H4 (cell line): ENCODE data around the gene DMD. TPM values are rescaled to one million over a fixed set of nuclear protein-coding genes. Genes with fewer than 3 reads are reported as not detected.
"Not testable (repeated sequence)": the region's sequence is repeated elsewhere in the genome, so short reads cannot be mapped to it uniquely, and the experiment has no call there.

Experiments used
- DNase-seq: peaks from one replicate; pipeline ENCODE4 v3.0.0-alpha.2; 2015; ENCODE audit warnings: low spot score
- total RNA-seq: library from RNA; depleted of rRNA; stranded (reverse); fragments of >200 nt; shearing (Covaris generic); gene quantifications from 2 replicates; pipeline ENCODE4 v1.2.3, GENCODE V29; 2014

The DMD gene
- total RNA-seq, 1 experiment from 2014 or later: 13.3 TPM

DNA sequence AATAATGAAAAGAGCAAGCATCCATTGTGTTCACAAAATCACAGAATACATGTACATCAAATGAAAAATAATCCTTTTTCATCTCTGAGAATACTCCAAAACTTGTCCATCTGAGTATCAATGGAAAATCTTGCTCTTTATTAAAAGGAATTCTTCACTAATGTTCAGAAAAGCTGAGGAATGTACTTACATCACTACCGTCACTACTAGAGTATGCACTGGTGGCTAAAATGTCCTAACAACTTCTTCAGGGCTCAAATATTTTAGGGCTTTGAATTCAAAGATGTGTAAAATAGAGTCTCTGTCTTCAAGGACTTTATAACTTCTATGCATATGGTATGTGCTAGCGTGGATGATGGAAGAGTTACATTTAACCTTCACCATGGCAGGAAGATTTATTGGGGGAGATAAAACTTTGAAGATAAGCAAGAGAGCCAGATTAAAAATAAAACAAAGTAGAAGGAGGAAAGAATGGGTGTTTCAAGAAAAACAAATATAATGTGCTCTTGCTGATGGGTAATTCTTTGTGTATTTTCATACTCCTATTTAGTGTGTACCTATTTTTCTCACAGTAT is 55.1 kb downstream of the DMD start:
- no peak for DNase-seq

DNA sequence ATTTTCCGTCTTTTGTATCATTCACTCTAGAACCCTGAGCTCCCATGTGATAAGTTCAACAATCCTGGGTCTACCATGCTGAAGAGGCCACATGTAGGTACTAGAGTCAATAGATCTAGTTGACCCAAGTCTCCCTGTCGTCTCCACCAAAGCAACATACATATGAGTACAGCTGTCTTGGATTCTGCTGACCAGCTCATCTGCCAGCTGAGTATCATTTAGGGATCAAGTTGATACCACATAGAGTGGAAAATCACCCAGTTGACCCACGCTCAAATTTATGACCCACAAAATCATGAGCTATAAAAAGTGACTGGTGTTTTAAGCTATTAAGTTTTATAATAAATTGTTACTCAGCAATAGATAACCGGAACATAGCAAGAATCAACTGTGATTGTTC is 61.8 kb downstream of the DMD start:
- DNase-seq: no peak

DNA sequence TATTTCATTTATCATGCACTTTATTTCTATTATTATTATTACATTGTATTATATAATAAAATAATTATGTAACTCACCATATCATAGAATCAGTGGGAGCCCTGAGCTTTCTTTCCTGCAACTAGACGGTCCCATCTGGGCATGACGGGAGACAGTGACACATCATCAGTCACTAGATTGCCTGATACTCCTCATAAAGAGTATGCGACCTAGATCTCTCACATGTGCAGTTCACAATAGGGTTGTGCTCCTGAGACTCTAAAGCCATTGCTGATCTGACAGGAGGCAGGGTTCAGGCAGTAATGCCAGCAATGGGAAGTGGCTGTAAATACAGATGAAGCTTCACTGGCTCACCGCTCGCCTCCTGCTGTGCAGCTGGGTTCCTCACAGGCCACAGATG is 62.3 kb downstream of the DMD start:
- DNase-seq: no peak

DNA sequence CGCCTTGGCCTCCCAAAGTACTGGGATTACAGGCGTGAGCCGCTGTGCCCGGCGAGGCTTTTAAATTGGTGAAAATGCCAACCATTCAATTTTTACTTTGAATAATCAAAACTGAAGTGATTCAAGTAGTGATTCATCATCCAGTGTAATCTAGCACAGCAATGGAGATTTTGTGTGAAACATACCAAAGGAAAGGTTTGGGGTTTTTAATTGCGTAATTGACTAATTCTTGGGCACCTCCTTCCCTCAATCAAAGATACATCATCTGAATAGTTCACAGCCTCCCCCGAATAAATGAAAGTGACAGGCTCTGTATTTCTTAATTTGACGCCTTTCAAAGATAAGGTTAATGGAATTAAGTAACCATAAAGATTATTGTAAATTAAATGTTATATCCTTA is 69.0 kb downstream of the DMD start:
- DNase-seq: no peak

DNA sequence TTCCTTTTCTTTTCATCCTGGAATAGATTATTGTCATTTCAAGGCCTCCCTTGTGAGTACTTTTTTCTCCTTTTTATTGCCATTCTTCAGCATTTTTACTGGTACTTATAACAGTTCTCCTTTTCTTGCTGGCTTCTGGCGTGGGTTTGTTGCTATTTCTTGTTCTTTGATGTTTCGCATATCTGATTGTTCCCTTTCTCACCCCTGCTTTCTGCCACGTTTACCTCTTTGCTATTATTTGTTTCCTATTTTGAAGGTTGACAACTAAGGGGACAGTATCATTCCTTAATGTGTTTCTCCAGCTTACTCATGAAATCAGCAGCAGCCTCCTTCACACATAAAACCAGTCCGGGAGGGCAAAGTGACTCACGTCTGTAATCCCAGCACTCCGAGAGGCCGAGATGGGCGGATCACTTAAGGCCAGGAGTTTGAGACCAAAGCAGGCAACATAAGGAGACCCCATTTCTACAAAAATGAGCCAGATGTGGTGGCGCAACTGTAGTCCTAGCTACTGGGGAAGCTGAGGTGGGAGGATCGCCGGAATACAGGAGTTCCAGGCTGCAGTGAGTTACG is 72.6 kb downstream of the DMD start:
- DNase-seq: peak; percentile 52

DNA sequence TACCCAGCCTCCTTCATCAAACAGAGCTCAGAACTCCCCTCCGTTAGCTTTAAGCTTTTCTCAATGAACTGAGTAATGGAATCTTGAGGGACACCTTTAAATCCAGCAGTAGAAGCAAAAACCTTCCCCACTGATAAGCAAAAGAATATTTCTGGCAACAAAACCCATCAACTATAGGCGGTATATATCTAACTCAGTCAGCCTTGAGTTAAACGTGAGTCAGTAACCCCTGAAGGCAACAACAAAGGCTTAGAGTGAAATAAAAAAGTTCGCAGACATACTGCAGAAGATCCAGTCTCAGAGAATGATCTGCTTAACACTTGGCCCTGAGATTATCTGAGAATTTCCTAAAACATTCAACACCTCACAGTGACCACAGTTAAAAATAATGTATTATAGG is 77.2 kb downstream of the DMD start:
- DNase-seq: no peak

DNA sequence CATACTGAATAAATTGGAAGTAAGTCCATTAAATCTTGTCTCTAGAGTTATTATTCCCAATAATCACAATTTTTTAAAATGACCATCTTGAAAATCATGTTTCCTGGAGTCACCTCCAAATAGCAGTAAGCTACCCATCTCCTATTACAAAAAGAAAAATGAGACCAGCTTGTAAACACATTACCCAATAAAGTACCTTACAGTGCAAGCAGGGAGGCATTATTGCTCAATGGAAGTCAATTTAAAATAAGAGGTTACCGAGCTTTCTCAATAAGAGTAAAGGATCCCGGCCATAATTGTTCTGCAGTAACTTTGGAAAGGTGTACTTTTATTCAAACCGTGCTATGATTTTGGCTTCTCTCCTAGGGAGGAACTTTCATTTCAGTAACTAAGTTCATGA is 78.0 kb downstream of the DMD start:
- peak; percentile 5 for DNase-seq

DNA sequence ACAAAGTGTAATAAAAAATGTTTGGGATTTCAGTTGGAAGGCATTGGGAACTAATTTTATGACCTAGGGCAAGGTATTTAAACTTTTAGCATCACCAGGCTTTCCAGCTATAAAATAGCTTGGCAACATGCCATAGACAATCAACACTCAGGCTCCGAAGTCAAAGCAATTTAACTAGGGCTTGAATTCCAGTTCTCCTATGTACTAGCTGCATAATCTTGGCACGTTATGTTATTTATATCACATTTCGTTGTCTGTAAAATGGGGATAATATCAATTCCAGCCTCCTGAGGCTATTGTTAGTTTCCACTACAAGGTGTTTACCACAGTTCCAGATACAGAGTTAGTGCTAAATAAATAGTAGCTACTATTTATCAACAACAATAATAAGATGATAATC is 78.8 kb downstream of the DMD start:
- DNase-seq: no peak

DNA sequence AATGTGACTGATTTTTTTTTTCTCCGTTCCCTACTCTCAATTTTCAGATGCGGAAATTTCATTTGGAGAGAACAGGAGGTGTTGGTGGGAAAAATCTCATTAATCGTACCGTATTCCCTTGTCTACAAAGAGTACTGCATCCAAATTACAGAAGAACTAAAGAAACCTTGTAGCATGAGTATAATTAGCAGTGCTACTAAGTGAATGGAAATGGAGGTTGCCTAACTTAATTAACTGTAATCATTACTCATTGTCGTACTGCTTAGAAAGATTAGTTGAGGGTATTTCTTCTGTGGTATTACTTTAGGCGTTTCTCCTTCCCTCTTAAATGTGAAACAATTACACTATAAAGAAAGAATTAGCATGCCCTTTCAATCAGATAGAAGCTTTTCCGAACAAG is 81.7 kb downstream of the DMD start:
- DNase-seq: no peak

DNA sequence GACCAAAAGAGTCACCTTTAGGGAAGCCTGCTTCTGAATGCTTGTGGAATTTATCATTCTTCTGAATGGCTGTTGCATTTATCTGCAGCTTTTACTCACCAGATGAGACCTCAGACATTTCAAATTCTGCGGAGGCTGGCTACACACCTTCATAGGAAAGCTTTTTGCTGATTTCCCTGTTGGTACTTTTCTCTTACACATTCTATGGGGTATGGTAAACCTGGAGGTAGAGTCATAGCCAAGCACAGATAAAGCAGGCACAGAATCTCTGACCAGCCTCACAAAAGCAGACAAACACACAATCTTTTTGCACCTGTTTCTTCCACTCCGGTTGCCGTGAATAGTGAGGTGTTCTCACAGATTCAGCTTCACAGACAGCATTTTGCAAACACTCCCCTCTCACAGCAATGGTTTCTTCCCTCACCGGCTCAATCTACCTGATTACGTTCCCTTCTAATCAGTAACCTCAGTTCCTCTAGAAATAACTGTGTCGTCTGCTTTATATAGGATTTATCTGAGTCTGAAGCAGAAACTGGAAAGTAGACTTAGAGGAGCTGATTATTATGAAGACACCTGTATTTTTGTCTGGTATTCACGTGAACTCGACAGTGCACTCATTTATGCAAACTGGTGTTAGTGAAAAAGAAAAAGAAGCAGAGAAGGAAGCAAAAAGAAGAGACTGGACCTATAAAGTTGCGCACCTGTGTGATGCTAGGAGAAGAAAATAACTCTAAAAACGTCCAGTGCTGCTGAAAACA is 83.1 kb downstream of the DMD start:
- DNase-seq: no peak

DNA sequence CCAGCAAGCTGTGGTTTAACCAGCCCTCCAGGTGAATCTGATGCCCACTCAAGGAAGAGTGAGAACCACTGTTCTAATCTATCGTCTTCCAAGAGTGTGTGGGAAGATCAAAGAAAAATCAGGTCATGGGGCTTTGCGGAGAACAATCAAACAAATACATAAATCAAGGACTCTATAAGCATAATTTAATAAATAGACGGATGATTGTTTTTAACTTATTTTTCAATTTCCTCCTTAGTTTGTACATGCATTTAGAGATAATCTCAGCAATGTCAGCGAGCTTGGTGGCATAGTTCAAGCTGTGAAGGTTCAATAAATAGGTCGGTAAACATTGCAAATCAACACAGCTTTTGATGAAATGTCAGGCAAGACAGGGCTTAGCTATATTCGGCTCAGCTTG is 84.9 kb downstream of the DMD start:
- no peak for DNase-seq

DNA sequence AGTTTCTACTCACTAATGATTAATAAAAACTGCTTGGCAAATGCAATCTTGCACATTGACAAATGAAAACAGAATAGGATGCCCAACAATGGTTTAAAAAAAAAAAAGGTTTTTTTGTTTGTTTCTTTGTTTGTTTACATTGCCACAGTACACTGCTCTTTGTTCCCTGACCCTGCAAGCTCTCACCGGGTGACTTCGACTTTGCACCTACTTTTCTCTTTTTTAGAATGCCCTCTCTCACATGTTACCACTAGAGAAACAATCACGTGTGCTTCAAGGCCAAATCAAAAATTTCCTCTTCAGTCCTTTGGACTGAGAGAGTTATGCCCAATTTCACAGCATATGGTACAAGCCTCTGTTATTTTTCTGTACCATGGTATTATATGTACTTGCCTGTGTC is 101.5 kb downstream of the DMD start:
- DNase-seq: no peak

DNA sequence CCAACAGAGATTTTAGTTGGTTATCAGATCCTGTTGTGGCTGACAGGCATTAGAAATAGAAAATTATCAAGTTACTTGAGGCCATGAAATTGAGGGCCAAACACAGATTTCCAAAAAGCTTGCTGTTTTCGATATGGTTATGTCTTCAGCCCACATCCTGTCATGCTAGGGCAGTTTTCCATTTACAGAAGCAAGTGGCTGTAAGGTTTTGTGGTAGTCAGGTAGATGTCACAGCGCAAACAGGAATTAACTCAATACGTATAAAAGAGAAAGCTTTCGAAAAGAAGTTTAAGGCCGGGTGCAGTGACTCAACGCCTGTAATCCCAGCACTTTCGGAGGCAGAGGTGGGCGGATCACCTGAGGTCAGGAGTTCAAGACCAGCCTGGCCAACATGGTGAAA is 104.6 kb downstream of the DMD start:
- no peak for DNase-seq

DNA sequence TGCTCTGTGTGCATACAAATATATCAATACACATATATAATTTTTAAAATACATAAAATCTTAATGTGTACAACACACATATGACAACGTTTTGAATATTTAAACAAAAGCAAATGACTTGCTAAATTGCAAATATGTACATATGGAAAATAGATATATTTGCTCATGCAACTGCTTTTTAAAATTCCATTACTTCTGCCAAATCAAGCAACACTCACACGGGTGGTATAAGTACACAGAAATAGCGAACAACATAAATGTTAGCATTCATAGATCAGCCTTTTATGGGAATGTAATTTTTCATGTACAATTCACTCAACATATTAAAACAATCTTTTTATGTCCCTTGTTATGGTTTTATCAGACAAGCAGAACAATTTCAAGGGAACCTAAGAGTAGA is 116.3 kb downstream of the DMD start:
- DNase-seq: no peak

DNA sequence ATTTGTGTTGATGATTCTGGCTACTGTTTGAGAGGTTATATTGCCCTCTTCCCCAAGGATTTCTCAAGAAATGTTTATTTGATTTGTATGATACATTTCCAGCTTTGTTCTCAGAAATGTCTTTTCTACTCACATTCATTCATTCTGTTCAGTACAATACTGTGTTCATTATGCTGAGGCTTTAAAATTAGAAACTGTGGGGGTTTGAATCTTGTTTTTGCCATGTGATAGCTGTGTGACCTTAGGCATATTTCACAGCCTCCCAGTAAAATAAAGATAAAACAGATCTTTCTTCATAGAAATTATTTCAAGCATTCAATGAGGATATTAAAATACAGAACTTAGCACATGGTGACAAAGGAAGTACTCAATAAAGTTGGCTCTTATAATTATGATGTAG is 123.9 kb downstream of the DMD start:
- DNase-seq: no peak

DNA sequence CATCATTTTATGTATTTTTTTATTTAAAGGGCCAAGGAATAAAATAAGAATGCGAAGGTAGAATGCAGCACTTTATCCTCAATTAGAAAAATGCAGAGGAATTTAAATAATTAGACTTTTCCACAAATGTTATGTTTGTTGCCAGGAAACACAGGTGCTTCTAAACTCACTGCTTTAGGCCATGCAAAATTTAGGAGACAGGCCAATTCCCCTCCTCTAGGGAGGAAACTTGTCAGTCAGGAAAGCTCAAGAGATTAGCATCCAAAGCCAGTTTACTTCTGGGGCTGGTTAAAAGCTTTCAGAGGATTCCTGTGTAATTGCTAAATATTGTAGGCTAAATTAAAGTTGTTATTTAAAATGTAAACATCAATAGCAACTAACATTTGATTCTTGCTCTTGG is 124.5 kb downstream of the DMD start:
- no peak for DNase-seq

DNA sequence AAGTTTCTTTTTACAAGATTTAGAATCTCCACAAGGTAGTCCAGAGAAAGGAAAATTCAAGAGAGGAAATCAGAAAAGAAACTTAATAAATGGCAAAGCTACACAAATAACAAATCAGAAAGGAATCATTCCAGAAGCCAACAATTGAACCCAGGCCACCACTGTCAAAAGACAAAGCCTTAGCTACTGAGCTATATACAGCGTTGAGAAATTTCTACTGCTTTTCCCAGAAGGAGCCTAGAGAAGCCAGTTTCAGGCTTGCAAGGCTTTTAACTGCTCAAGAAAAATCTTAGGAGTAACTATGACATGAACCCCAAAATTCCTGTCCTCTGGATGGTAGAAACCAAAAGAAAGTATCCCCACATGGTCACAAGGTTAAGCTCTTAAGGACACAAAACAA is 129.0 kb downstream of the DMD start:
- DNase-seq: no peak

DNA sequence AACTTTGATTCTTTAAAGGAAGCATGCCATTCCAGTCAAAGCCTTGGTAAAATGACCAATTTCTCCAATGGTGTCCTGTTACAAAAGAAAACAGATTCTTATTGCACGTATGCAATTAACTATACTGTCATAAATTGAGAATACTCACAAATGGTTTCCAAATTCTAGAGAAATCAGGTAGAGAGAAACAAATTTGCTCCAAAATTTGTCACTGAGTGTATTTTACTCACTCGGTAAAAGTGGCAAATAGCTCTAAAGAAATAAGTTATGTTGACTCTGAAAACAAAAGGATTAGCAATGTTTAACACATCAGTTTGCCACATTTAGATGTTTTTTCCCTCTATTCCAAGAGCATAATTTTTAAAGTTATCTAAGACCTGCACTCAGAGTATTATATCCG is 133.1 kb downstream of the DMD start:
- DNase-seq: no peak

DNA sequence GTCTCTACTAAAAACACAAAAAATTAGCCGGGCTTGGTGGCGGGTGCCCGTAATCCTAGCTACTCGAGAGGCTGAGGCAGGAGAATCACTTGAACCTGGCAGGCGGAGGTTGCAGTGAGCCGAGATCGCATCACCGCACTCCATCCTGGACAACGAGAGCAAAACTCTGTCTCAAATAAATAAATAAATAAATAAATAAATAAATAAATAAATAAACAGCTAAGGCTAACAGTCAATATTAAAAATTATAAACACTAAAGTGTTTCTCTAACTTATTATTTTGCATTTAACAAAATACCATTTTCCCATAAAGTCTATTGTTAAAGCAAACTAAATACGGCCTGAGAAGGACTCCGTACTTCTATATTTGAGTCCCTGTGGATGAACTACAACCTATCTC is 137.7 kb downstream of the DMD start:
- DNase-seq: not testable (repeated sequence)

DNA sequence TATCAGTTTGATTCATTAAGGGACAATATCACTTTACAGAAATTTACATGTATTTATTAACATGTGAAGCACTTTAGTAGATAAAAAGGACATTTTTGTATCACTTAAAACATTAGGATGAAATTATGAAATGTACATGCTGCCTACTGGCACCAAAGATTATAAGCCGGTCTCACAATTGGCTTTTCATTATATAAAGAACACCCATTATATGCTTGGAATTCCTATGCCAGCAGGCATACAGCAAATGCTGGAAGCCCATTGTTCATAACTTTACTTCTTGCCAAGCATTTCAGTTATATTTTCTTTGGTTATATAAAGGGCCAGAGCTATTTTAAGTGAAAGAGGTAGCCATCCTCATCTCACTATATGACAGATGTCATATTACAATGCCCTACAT is 145.9 kb downstream of the DMD start:
- no peak for DNase-seq

DNA sequence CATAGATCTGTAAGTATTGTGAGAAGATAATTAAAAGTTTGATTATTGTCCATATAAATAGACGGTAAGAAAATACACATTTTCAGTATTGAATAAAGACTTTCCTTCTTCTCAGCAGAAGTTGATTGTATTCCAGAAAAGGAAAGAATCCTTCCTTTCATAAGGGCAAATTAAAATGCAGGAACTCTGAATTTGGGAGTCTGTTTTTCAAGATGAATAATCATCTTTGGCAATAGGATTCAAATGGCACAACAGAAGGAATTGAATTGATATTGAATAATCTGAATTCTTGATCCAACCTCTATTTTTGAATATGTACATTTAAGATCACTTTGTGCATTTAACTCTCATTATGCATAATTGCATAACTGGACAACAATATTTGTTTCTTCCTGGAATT is 149.3 kb downstream of the DMD start:
- no peak for DNase-seq

DNA sequence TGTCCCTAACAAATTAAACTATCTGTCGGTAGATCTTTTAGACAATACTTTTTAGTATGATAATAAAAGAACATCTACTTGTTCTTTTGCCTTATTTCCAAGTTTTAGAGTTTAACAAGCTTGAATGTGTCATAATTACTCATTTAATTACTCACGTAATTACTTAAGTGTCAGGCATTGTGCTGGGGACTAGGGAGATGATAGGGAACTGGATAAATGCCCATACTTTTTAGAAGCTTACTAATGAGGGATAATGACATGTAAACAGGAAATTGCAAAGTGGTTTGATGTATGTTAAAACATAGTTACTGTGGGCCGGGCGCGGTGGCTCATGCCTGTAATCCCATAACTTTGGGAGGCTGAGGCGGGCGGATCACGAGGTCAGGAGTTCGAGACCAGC is 158.3 kb downstream of the DMD start:
- DNase-seq: peak; percentile 6

DNA sequence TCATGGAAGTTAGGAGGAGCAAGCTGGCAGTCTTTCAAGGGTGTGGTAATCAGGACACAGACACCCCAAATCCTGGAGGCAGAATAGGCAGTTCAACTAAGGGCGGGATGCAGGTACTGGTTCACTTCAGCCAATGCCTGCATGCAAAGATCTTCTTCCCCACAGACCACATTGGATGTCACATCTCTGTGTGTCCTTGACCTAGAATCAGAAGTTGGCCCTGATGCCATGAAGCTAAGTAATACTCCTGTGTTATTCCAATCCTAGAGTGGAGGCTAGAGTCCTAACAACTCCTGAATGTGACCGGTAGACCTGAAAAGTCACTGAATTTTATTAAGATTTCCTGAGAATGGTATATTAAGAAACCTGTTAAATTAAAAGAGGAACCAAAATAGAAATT is 165.5 kb downstream of the DMD start:
- DNase-seq: no peak

DNA sequence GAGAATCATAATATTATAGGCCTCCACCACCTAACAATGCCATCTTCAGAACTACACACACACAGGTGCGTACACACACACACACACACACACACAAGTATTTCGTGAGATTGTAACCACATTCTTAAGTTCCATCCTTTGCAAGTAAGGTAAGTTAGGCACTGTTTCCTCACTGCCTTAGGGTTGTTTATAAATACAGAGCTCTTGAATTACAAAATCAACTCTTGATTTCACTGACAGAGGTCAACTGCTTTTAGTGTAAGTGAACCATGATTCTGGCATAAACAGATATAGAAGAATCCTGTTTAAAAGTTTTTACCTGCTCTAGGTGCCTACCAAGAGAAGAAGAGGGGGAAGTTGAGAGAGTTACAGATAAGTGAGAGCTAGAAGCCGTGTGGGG is 166.1 kb downstream of the DMD start:
- peak; percentile 43 for DNase-seq
